T-helper 2 cell treated with Interferon-gamma antibody and Interleukin-4, amounts not matched to agents 5 μg/mL and 100 μg/mL, for 36 hours (primary cell): ENCODE measurements around the gene AUNIP.

Experiments used
- DNase-seq: peaks from one replicate; pipeline ENCODE4 v3.0.0; 2021; ENCODE audit warnings: low spot score
- H3K27ac Mint-ChIP-seq: one replicate; pipeline ENCODE4 v1.8.0; 2021; ENCODE audit warnings: mild to moderate bottlenecking, mixed read lengths
- H3K27me3 Mint-ChIP-seq: one replicate; pipeline ENCODE4 v1.8.0; 2021; ENCODE audit warnings: low read depth, mixed read lengths
- H3K36me3 Mint-ChIP-seq: one replicate; pipeline ENCODE4 v1.8.0; 2021; ENCODE audit warnings: low read depth, mixed read lengths
- H3K4me1 Mint-ChIP-seq: one replicate; pipeline ENCODE4 v1.8.0; 2021; ENCODE audit warnings: low read depth, mixed read lengths
- H3K4me3 Mint-ChIP-seq: one replicate; pipeline ENCODE4 v1.8.0; 2022; ENCODE audit warnings: mild to moderate bottlenecking, moderate library complexity, mixed read lengths
- H3K9me3 Mint-ChIP-seq: one replicate; pipeline ENCODE4 v1.8.0; 2021; ENCODE audit warnings: mixed read lengths

The AUNIP gene

DNA sequence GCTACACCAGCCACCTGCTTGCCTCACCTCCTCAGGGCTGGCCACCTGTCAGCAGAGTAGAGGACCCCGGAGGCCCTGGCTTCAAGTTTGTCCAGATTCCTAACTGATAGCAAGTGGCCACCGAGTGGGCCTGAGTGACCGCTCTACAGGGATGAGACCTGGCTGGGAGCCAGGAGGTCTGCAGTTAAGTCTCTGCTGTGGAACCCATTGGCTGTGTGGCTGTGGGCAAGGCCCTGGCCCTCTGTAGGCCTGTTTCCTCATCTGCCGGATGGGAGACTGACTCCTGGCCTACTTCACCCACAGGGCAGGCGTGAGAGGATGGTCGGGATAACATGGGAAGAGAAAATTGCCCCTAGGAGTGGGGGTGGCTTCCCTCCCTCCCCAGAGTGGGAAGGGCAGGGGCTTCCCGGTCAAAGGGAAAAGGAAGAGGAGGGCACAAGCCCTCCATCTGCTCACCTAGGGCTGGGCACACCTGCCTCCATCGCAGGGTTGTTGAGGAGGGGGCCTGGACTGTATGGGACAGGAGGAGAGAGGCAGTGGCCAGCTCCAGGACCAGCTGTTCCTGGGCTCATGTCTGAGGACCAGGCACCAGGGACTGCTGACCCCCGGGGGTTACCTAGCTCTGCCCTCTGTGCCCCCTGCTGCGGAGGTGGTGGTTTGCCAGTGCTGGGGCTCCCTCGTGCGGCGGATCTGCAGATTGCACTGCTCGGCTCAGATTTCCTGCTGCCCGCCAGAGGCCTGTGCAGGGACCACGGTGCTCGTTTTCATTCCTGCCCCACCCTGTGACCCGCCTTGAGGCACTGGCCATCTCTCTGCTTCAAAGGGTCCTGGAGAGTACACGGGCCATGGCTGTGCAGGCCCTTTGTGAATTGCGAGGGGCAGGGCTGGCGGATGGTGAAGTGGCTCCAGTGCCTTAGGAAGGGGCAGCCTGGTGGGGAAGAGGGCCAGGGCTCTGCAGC lies 48.6 kb downstream of the AUNIP start:
- DNase-seq, result peak; percentile 65
- H3K4me1 Mint-ChIP-seq, result no peaks in the 10 kb centered on the region
- no peak overlapping the region for H3K27ac Mint-ChIP-seq
- peaks cover 3% of the 10 kb centered on the region for H3K27me3 Mint-ChIP-seq
- H3K36me3 Mint-ChIP-seq, result no peaks in the 10 kb centered on the region
- no peaks in the 10 kb centered on the region for H3K9me3 Mint-ChIP-seq
- no peak overlapping the region for H3K4me3 Mint-ChIP-seq

DNA sequence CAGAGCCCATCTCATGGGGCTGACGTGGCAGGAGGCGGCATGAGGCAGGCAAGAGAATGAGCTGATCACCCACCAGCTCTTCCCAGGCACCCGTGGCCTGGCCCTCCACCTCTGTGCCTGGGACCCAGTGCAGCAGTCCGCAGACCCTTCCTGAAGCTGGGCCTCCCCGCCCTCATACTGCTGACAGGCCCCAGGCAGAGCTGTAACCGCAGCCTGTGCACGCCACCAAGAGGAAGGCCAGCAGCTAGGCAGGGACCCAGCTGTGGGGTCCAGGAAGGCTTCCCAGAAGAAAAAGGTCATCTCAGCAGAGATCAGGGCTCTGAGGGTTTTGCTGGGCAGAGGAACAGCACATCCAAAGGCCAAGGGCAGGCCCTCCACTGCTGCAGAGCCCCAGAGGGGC lies 49.3 kb downstream of the AUNIP start:
- H3K9me3 Mint-ChIP-seq, result no peaks in the 10 kb centered on the region
- H3K4me3 Mint-ChIP-seq, result no peak overlapping the region
- DNase-seq, result no peak
- H3K4me1 Mint-ChIP-seq, result no peaks in the 10 kb centered on the region
- H3K27ac Mint-ChIP-seq, result no peak overlapping the region
- peaks cover 5% of the 10 kb centered on the region for H3K27me3 Mint-ChIP-seq
- no peaks in the 10 kb centered on the region for H3K36me3 Mint-ChIP-seq

DNA sequence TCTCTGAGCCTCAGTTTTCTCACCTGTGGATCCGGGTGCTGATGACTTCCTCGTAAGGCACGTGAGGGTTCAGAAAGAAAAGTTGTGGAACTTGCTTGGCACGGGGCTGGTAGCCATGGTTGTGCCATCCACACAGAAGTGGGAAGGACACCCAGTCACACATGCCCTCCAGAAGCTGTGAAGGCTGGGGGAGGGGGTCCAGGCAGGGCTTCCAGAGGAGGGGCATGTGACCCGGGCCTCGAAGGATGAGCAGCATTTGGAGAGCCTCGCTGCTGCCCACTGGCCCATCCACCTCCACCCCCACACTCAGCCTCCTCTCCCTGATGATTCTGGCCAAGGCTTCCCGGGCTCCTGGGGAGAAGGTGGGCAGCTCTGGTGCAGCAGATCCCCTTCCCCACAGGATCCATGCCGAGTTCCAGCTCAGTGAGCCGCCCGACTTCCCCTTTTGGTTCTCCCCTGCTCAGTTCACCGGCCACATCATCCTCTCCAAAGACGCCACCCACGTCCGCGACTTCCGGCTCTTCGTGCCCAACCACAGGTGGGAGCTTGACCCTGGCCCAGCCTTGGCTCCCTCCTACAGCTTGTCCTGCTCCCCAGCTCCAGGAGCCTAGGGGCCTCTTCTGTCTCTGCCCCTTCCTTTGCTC lies 49.9 kb downstream of the AUNIP start:
- H3K4me1 Mint-ChIP-seq, result no peaks in the 10 kb centered on the region
- no peak overlapping the region for H3K4me3 Mint-ChIP-seq
- DNase-seq, result no peak
- H3K27me3 Mint-ChIP-seq, result peaks cover 9% of the 10 kb centered on the region
- H3K36me3 Mint-ChIP-seq, result no peaks in the 10 kb centered on the region
- H3K27ac Mint-ChIP-seq, result no peak overlapping the region
- H3K9me3 Mint-ChIP-seq, result no peaks in the 10 kb centered on the region

DNA sequence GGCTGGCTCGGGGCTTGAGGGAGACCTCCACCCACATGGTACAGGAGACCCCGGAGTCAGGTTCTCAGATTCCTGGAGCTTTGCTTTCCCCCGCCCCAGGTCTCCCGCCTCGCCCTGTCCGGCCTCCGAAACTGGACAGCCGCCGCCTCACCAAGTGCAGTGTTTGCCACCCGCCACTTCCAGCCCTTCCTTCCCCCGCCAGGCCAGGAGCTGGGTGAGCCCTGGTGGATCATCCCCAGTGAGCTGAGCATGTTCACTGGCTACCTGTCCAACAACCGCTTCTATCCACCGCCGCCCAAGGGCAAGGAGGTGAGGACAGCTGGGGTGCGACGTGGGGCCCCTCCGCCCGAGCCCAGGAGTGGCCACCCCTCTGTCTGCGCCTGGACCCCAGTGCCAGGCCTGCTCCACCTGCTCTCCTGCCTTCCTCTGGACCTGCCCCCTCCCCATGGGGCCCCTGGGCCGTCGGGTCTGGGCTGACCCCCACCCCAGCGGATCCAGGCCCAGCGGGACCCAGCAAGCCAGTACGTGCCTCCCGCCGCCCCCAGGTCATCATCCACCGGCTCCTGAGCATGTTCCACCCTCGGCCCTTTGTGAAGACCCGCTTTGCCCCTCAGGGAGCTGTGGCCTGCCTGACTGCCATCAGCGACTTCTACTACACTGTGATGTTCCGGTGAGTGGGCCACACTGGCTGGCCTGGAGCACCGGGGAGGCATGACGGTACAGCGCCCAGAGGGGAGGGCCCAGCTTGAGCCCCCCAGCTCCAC lies 50.6 kb downstream of the AUNIP start:
- Mint-ChIP-seq H3K9me3 (no peaks in the 10 kb centered on the region), H3K27me3 (peaks cover 9% of the 10 kb centered on the region), H3K4me1 (peaks cover 4% of the 10 kb centered on the region), H3K36me3 (no peaks in the 10 kb centered on the region), H3K4me3 (no peak overlapping the region), H3K27ac (no peak overlapping the region)
- no peak for DNase-seq

DNA sequence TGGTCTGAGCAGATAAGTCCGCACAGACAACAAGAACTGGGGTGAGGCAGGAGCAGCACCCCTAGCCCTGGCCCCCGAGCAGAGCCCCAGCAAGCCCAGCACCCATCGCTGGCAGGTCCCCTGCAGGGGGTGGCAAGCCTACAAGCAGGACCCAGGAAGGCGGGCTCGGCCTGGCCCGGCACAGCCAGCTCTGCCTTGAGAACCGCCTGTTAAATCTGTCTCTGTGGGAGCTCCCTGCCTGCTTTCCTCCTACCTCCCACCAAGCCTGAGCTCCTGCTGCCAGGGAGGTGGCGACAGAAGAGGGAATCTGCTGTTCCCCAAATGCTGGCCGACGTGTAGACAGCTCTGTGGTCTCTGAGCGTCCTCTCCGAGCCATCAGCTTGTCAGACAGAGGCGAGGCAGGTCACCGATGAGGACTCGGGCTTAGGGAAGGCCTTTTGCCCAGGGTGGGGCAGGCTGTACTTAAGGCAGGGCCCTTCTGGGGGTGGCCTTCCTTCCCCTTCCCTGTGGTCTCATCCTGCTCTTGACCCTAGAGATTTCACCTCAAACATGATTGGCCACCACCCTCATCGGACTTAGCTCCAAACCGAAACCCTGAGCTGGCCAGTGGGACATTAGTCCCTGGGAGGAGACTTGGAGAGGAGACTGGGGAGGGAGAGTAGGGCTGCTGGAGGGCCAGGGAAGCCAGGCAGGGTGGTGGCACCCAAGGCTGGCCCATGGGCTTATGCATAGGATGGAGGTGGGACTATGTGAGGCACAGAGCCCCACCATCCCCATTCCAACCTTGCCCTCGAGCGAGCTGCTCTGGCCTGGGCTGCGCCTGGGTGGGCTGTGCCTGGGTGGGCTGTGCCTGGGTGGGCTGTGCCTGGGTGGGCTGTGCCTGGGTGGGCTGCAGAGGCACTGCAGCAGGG lies 51.5 kb downstream of the AUNIP start:
- peaks cover 10% of the 10 kb centered on the region for H3K4me1 Mint-ChIP-seq
- H3K27me3 Mint-ChIP-seq, result peaks cover 13% of the 10 kb centered on the region
- H3K4me3 Mint-ChIP-seq, result no peak overlapping the region
- no peaks in the 10 kb centered on the region for H3K36me3 Mint-ChIP-seq
- DNase-seq, result no peak
- no peaks in the 10 kb centered on the region for H3K9me3 Mint-ChIP-seq
- H3K27ac Mint-ChIP-seq, result no peak overlapping the region

DNA sequence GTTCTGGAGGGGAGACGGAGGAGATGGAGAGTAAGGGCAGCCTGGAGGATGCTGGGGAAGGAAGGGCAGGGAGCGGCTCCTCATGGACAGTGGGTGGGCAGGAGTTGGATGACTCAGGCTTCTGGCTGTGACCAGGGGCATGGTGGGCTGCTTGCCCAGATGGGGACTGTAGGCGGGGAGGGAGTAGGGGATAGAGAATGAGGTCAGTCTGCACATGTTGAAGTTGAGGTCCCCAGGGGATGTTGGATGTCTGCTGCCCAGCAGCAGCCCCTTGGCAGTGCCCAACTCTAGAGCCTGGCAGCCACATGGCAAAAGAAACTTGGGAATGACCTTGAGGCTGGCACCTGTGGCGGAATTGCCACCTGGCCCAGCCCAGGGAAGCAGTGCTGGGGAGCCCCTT lies 52.8 kb downstream of the AUNIP start:
- Mint-ChIP-seq H3K36me3 (no peaks in the 10 kb centered on the region), H3K27me3 (peaks cover 22% of the 10 kb centered on the region), H3K4me1 (peaks cover 16% of the 10 kb centered on the region), H3K4me3 (no peak overlapping the region), H3K27ac (no peak overlapping the region), H3K9me3 (no peaks in the 10 kb centered on the region)
- no peak for DNase-seq

DNA sequence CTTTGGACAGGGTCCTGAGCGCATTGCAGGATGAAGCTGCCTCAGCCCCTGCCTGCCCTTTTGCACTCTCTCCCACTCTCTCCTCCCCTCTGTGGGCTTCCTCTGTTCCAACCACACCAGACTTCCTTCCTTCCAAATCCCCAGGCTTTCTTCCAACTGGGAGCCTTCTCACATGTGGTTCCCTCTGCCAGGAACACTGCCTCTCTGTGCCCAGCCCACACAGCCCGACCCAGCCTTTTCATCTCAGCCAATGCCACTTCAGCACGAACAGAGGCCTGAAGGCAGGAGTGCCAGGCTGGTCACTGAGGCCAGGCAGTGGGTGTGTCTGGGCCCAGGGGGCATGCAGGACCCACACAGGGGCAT lies 53.4 kb downstream of the AUNIP start:
- H3K4me1 Mint-ChIP-seq, result peaks cover 16% of the 10 kb centered on the region
- H3K27ac Mint-ChIP-seq, result no peak overlapping the region
- peaks cover 26% of the 10 kb centered on the region for H3K27me3 Mint-ChIP-seq
- H3K4me3 Mint-ChIP-seq, result no peak overlapping the region
- H3K9me3 Mint-ChIP-seq, result no peaks in the 10 kb centered on the region
- no peaks in the 10 kb centered on the region for H3K36me3 Mint-ChIP-seq
- no peak for DNase-seq

DNA sequence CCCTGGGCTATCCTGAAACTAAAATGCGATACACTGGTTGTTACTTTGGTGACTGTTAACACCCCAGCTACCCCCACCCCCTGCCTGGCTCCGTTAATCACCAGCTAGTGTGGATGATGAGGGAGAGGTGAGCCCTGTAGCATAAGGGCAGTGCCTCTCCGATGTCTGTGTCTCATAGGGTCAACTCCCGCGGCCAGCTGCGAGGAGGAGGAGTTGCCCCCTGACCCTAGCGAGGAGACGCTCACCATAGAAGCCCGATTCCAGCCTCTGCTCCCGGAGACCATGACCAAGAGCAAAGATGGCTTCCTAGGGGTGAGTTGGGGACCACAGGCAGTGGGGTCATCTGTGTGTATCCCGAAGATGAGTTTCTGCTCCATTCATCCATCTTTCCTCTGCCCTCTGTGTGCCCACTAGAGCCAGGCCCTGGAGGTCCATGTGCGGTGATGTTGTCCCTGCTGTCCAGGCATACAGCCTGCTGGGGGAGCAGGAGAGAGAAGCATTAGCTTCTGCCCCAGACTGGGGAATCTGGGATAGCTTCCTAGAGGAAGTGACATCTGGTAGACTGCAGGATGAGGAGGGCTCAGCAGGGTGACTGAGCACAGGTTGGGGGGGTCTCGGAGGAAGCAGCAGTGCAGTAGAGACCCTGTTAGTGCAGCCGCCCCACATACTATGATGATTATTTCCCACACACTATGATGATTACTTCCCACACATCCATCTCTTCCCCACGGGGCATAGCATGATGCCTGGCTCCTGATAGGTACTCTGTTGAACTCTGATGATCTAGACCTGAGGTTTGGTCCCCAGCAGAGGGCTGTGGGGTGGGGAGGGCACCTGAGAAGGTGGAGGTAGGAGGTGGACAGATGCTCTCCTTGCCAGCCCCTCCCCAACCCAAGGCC lies 54.0 kb downstream of the AUNIP start:
- Mint-ChIP-seq H3K4me1 (peaks cover 20% of the 10 kb centered on the region), H3K36me3 (no peaks in the 10 kb centered on the region), H3K27ac (no peak overlapping the region), H3K27me3 (peaks cover 31% of the 10 kb centered on the region), H3K4me3 (no peak overlapping the region), H3K9me3 (no peaks in the 10 kb centered on the region)
- no peak for DNase-seq

DNA sequence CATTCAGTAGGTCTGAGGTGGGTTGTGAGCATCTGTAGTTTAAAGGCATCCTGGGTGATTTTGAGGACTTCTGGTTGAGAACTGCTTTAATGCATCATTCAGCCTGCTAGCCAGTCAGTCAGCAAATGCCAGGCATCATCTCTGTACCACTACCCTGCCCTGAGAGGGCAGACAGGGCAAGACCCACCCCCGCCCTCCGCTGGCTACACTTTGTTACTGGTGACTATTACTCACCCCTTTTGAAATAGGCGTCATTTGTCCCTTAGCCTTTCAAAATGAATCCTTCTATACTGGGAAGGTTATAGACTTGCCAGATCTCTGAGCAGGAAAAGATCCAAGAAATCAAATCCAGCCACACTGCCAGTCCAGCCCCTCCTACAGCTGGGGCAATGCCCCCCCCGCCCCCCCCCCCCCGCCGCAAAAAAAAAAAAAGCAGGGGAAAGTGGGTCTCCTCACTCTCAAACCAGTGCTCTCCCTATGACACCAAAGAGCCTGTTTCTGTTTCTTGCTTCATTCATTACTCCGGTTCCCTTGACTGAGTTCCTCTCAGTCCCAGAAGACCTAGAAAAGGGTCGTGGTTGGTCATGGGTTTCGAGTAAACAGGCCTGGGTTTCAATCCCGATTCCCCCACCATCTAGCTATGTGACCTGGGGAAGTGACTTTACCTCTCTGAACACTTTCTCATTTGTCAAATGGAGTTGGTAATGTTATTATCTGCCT lies 54.9 kb downstream of the AUNIP start:
- Mint-ChIP-seq H3K27ac (no peak overlapping the region), H3K27me3 (peaks cover 31% of the 10 kb centered on the region)

DNA sequence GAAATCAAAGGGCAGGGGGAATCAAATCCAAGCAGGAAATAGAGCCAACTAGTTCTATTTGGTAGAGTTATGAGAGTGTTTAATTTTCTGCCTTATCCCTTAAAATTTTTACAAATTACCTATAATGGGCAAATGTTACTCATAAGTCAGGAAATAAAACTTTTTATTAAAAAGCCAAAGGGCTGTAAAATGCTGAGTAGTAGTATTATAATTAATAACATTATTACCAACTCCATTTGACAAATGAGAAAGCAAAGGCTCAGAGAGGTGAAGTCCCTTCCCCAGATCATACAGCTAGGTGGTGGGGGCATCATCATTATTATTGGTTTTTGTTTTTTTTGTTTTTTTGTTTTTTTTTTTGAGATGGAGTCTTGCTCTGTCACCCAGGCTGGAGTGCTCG lies 55.9 kb downstream of the AUNIP start:
- Mint-ChIP-seq H3K27ac (no peak overlapping the region), H3K36me3 (no peaks in the 10 kb centered on the region), H3K4me3 (no peak overlapping the region)

More for the DNA sequence above, 54.9 kb downstream of the AUNIP start:
- DNase-seq, result no peak
- Mint-ChIP-seq H3K4me3 (no peak overlapping the region), H3K36me3 (no peaks in the 10 kb centered on the region), H3K4me1 (peaks cover 20% of the 10 kb centered on the region), H3K9me3 (no peaks in the 10 kb centered on the region)

DNA sequence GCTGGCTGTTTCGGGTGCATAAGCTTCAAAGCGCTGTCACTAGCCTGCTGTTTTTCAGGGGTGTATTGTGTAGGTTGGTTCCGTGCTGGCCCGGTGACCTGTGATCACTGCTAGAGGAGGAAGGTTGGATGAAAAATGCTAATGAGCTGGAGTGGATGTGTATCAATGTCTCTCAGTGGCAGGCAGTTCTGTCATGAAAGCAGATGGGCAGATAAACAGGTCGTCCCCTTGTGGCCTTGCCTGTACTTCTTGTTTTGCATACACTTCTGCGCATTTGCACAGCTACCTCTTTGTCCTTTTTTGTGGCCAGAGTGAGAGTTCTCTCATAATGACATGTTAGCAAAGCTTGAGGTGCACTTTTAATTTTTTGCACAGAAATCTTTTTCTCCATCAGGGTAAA lies 56.3 kb downstream of the AUNIP start:
- Mint-ChIP-seq H3K4me1 (peaks cover 22% of the 10 kb centered on the region), H3K27ac (no peak overlapping the region), H3K27me3 (peaks cover 31% of the 10 kb centered on the region), H3K36me3 (no peaks in the 10 kb centered on the region), H3K9me3 (no peaks in the 10 kb centered on the region), H3K4me3 (peak overlapping the region; percentile 9)
- peak; percentile 32 for DNase-seq

More for the DNA sequence above, 55.9 kb downstream of the AUNIP start:
- H3K27me3 Mint-ChIP-seq, result peaks cover 31% of the 10 kb centered on the region
- no peak for DNase-seq
- no peaks in the 10 kb centered on the region for H3K9me3 Mint-ChIP-seq
- peaks cover 22% of the 10 kb centered on the region for H3K4me1 Mint-ChIP-seq

DNA sequence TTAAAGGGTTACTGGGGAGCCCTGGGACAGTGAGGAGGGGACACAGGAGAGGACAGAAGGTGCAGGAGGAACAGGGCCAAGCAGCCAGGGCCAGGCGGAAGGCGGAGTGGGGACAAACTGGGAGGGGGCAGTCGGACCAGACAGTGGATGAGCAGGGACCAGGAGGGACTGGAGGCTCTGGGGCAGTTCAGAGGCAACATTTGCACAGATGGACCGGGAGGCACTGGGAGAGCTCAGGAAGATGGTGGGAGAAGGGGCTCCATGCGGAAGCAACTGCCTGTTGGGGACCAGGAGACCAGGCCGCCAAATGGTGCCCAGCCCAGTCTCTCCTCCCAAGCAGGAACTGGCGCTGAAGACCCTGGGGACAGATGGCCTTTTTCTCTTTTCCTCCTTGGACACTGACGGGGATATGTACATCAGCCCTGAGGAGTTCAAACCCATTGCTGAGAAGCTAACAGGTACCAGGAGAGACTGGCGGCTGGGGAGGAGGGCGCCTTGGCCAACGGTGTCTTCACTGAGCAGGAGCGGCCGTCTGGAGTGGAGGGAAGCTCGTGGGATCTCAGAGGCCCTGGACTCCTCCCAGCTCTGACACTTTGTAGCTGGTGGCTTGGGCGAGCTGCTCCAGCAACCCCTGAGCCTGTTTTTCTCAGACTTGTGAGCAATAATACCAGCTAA lies 58.4 kb downstream of the AUNIP start:
- no peaks in the 10 kb centered on the region for H3K36me3 Mint-ChIP-seq
- peak overlapping the region; percentile 83 for H3K4me3 Mint-ChIP-seq
- H3K27ac Mint-ChIP-seq, result peak overlapping the region; percentile 15
- peaks cover 36% of the 10 kb centered on the region for H3K4me1 Mint-ChIP-seq
- no peaks in the 10 kb centered on the region for H3K9me3 Mint-ChIP-seq
- peaks cover 44% of the 10 kb centered on the region for H3K27me3 Mint-ChIP-seq
- DNase-seq, result no peak
